CD4-positive, alpha-beta T cell treated with Interleukin-17A for 1 hour (primary cell): ENCODE data around the gene TTLL8.
A peak's percentile ranks its signal among the peaks of the same experiment; 100 is the strongest.

ENCODE experiments used
- DNase-seq: peaks from one replicate; pipeline ENCODE4 v3.0.0-alpha.2; 2020

The TTLL8 gene

DNA sequence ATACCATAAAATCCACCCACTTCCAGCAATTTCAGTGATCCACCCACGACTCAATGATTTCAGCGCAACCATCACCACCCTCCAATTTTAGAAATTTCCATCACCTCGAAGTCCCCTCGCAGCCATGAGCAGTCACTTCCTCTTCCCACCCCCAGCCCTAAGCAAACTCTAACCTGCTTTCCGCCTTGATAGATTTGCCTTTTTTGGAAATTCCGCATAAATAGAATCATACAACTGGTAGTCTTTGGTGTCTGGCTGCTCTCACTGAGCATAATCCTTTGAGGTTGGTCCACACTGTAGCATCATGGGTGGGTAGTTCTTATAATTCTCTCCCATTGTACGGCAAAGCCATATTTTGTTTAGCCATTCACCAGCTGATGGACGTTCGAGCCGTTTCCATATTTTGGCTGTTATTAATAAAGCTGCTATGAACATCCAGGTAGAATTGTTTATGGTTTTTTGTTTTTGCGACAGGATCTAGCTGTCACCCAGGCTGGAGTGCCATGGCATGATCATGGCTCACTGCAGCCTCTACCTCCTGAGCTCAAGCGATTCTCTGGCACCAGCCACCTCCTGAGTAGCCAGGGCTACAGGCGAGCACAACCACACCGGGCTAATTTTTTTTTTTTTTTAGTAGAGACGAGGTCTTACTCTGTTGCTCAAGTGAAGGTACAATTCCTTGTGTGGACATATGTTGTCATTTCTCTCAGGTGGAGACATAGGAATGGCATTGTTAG lies 81.5 kb downstream of the TTLL8 start:
- peak; percentile 79 for DNase-seq

DNA sequence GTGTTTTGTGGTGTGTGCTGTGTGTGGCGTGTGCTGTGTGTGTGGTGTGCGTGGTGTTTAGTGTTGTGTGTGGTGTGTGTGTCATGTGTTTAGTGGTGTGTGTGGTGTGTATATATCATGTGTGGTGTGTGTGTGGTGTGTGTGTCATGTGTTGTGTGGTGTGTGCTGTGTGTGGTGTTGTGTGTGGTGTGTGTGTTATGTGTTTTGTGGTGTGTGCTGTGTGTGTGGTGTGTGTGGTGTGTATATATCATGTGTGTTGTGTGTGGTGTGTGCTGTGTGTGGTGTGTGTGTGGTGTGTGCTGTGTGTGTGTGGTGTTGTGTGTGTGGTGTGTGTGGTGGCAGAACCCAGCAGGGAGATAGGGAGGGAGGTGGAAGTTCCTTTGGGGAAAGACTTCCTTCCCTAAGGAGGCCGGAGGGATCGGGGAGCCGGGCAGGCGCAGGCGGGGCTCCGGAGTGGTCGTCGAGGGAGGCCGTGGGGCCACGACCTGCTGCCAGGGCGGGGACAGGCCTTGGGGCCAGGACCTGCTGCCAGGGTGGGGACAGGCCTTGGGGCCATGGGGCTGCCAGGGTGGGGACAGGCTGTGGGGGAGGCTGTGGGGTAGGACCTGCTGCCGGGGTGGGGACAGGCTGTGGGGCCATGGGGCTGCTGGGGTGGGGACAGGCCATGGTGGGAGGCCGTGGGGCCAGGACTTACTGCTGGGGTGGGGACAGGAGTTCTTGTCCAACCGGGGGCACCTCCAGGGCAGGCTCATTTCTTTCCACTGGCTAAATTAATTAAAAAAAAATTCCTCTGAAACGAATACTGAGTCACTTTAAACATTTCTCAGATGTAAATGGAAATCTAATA lies 82.3 kb downstream of the TTLL8 start:
- no peak for DNase-seq

GRCh38 chr22:49973018-49973961 lies 84.8 kb downstream of the TTLL8 start:
- DNase-seq: no peak

- DNase-seq: no peak
These were observed 85.7 kb downstream of the TTLL8 start for GRCh38 chr22:49972163-49973017.

- DNase-seq: no peak
These were observed 86.6 kb downstream of the TTLL8 start for GRCh38 chr22:49971232-49972162.

GRCh38 chr22:49970528-49971231 lies 87.4 kb downstream of the TTLL8 start:
- peak; percentile 94 for DNase-seq

- no peak for DNase-seq
These were observed 88.2 kb downstream of the TTLL8 start for GRCh38 chr22:49969751-49970527.

DNA sequence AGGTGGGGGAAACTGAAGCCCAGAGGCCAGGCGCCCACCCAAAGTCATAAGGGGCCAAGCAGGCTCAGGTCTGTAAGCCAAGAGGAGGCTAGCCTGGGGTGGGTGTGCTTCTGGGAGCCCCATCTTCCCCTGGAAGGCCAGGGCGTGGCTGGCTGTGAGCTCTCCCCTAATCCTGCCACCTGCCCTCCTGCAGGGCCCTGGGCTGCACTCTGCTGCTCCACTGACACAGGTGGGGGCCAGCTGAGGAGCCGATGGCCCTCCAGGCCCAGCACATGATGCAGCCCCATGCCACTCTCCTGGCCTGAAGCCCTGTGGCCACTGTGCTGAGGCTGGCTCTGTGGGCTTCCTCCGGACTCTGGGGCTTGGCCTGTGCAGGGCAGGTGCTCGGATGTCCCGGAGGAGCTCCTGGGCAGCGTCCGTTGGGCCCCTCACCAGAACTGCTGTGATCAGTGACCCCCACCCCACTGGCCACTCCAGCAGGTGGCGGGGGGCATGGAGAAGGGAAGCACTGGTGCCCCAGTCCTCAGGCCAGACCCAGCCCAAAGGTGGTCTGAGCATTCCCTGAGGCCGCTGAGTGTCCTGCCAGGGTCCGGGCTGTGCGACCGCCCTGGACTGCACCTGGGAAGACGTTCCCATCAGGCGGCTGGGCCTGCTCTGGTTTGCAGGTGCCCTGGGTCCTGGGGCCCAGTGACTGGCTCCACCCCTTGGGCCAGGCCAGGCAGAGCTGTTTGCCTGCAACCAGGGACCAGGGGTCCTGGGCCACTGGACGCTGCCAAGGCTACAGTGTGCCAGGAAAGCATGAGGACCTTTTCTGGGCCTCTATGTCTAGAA lies 89.1 kb downstream of the TTLL8 start:
- DNase-seq: no peak
